Muscle layer of colon (tissue), 2 donors: ENCODE measurements around the gene CTIF.

Experiments used
- H3K27ac ChIP-seq: one replicate; pipeline ENCODE4 v1.7.0; 2013; ENCODE audit warnings: low read depth, mild to moderate bottlenecking, low read length, moderate library complexity
- H3K27me3 ChIP-seq, 2 donors: one replicate each; pipeline ENCODE4 v1.7.0; 2013; ENCODE audit warnings: low read length in 2 of 2, mild to moderate bottlenecking in 2 of 2; ENCODE audit not compliant: insufficient read depth in 2 of 2, control insufficient read depth in 1 of 2
- H3K36me3 ChIP-seq: one replicate; pipeline ENCODE4 v1.7.0; 2013; ENCODE audit warnings: mild to moderate bottlenecking, low read length; ENCODE audit not compliant: insufficient read depth
- H3K4me1 ChIP-seq: one replicate; pipeline ENCODE4 v1.7.0; 2013; ENCODE audit warnings: mild to moderate bottlenecking, low read length; ENCODE audit not compliant: insufficient read depth
- H3K4me3 ChIP-seq, 2 donors: one replicate each; pipeline ENCODE4 v1.7.0; 2013; ENCODE audit warnings: low read length in 2 of 2, low read depth in 1 of 2, mild to moderate bottlenecking in 1 of 2, moderate library complexity in 1 of 2
- H3K9ac ChIP-seq: one replicate; pipeline ENCODE4 v1.7.0; 2013; ENCODE audit warnings: low read length
- H3K9me3 ChIP-seq: one replicate; pipeline ENCODE4 v1.7.0; 2013; ENCODE audit warnings: mild to moderate bottlenecking, low read length
- donor health status: abdominal sarcoma.
- donor health status: Adenocarcinoma of cecum.

Gene CTIF

DNA sequence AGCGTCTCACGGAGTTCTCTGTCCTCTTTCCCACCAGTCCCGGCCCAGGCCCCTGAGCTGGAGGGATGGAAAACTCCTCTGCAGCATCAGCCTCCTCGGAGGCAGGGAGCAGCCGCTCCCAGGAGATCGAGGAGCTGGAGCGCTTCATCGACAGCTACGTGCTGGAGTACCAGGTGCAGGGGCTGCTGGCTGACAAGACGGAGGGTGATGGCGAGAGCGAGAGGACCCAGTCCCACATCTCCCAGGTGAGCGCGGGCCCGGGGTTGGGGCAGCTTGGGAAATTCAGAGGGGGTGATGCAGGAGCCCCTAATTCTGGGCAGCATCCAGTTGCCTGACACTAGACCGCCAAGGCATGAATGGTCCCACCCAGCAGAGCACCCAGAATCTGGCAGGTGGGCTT lies 80.7 kb downstream of the CTIF start:
- H3K27ac ChIP-seq, result no peak overlapping the region
- no peaks in the 10 kb centered on the region for H3K9me3 ChIP-seq
- peaks cover 7% of the 10 kb centered on the region for H3K4me1 ChIP-seq
- H3K4me3 ChIP-seq, result no peak overlapping the region
- H3K27me3 ChIP-seq, result no peaks in the 10 kb centered on the region
- peaks cover 31% of the 10 kb centered on the region for H3K36me3 ChIP-seq
- H3K9ac ChIP-seq, result no peak overlapping the region

DNA sequence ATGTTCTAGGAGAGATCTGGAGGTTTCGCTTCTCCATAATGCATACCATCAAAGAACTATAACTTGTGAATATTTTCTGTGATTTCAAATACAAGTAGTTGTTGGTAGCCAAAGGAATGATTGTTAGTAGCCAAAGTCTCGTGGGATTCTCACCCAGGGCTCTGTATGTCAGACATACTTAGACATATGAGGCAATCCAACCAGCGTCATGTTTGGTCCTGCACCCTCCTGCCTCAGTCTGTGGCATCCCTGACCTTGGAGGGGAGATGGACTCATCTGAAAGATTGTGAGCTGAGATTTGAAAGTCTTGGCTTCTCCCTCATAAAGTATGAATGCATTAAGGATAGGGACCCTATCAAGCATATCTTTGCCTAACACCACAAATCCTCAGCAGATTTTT lies 81.2 kb downstream of the CTIF start:
- peaks cover 31% of the 10 kb centered on the region for H3K36me3 ChIP-seq
- peaks cover 7% of the 10 kb centered on the region for H3K4me1 ChIP-seq
- H3K27me3 ChIP-seq, result no peaks in the 10 kb centered on the region
- no peak overlapping the region for H3K4me3 ChIP-seq
- no peak overlapping the region for H3K27ac ChIP-seq
- H3K9ac ChIP-seq, result no peak overlapping the region
- H3K9me3 ChIP-seq, result no peaks in the 10 kb centered on the region

DNA sequence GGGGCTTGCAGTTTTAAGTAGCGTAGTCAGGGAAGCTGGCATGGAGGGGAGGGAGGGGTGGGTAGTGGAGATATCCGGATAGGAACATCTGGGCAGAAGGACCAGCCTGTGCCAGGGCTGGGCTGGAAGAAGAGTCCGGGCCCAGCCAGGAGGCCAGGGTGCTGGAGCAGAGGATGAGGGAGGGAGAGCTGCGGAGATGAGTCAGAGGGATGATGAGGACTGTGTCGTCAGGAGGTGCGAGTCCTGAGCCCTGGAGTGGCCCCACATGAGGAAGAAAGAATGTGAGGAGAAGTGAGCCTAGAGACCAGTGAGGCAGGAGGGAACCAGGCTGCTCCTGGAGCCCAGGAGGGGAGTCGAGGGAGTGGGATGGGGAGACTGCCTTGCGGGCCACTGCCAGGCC lies 82.4 kb downstream of the CTIF start:
- H3K4me1 ChIP-seq, result peaks cover 7% of the 10 kb centered on the region
- no peaks in the 10 kb centered on the region for H3K9me3 ChIP-seq
- H3K27me3 ChIP-seq, result no peaks in the 10 kb centered on the region
- peaks cover 31% of the 10 kb centered on the region for H3K36me3 ChIP-seq
- no peak overlapping the region for H3K4me3 ChIP-seq
- H3K9ac ChIP-seq, result no peak overlapping the region
- no peak overlapping the region for H3K27ac ChIP-seq

DNA sequence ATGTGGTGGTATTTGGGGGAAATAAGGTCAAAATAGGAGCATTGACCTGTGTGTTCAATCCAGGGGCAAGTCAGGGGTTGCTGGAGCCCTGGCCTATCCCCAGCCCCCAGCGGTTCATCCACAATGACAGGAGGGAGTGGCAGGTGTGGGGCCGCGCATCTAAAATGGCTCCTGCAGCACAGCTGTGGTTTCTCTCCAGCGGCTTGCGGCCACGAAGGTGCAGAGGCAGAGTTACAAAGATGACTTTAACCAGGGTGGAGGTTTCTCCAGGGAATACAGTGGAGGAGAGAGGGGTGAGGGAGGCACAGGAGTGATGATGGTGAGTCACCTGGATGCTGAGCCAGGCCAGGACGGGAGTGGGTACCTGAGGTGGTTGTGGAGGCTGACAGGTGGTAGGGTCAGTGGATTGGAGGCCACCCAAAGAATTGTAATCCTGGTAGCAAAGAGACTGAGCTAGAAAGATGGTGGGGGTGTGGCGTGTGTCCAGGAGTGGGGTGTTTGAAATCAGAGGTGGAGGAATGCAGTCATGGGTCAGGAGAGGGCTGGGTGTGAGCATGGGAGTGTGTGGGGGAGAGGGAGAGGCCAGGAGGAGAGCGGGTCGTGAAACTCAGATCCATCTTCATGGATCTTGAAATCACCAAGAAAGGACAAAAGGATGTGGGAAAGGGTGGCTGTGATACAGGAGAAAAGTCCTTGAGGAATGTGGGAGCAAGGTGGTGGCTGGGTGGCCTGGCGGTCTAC lies 83.2 kb downstream of the CTIF start:
- peaks cover 31% of the 10 kb centered on the region for H3K36me3 ChIP-seq
- no peak overlapping the region for H3K27ac ChIP-seq
- no peak overlapping the region for H3K9ac ChIP-seq
- H3K9me3 ChIP-seq, result no peaks in the 10 kb centered on the region
- H3K4me3 ChIP-seq, result no peak overlapping the region
- peaks cover 7% of the 10 kb centered on the region for H3K4me1 ChIP-seq
- H3K27me3 ChIP-seq, result no peaks in the 10 kb centered on the region

DNA sequence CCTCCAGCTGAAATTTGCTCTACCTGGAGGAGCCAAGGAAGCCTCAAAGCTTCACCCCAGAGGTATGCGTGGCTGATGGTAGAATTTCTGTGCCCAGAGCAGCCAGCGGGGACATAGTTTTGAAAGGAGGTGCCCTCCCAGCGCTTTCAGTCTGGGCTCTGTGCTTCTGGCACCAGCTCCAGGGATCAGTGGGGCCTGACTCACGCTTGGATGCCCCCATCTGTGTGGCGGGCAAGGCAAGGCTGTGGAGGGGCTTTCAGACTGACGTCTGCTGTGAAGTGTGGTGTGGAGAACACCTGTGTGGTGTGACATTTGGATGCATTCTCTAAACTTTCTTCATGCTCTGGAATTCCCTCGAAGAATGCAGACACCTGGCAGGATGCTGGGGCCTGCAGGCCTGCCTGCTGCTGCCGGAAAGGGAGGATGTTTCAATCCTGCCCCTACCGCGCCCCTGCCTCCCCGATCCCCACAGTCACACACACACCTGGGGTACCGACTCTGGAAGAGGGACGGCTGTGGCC lies 84.1 kb downstream of the CTIF start:
- H3K4me3 ChIP-seq, result no peak overlapping the region
- no peak overlapping the region for H3K27ac ChIP-seq
- H3K36me3 ChIP-seq, result peaks cover 31% of the 10 kb centered on the region
- H3K9ac ChIP-seq, result no peak overlapping the region
- H3K4me1 ChIP-seq, result peaks cover 7% of the 10 kb centered on the region
- no peaks in the 10 kb centered on the region for H3K27me3 ChIP-seq
- no peaks in the 10 kb centered on the region for H3K9me3 ChIP-seq

DNA sequence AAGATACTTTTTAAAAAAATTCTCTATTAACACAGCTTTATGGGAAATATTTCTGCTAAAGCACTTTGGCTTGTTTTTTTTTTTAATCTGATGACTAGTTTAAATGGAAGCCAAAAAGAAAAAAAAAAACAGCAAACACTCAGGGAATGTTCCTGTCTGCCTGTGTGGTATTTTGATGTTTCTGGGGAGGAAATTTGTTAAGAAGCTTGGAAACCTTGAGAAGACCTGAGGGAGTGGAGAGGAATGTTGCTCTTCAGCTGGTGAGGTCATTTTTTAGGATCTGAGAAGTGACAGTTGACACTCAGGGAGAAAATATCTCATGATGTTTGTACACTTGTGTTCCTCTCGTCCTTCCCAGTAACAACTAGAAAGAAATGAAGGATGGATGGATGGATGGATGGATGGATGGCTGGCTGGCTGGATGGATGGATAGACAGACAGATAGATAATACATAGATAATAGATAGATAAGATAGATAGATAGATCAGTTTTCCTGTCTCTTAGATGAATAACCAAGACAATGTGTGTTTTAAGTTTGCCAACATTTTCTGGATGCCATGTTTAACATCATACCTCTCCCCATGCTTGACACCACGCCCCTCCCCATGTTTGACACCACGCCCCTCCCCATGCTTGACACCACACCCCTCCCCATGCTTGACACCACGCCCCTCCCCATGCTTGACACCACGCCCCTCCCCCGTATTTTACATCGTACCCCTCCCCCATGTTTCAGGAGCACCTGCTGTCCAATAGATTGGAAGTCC lies 84.8 kb downstream of the CTIF start:
- Histone ChIP-seq H3K27me3 (no peaks in the 10 kb centered on the region), H3K36me3 (peaks cover 28% of the 10 kb centered on the region), H3K9me3 (no peaks in the 10 kb centered on the region), H3K4me3 (no peak overlapping the region), H3K4me1 (peaks cover 7% of the 10 kb centered on the region), H3K9ac (no peak overlapping the region), H3K27ac (no peak overlapping the region)

DNA sequence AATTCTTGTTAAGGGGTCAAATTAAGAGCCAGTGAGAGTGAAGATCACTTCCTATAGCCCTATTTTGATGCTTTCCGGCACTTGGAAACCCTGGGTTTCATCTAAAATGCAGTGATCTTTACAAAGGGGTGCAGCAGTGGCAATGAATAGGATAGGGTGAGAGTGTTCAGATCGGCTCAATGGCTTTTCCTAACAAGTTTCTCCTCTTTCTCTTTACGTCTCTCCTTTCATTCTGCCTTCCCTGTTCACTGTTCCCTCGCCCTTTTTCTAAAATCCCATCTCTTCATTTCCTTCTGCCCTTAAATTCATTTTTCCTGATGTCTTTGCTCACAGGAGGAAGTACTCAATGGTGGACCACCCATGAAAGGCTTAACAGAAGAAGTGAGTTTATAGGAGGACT lies 86.0 kb downstream of the CTIF start:
- H3K27me3 ChIP-seq, result no peaks in the 10 kb centered on the region
- H3K4me1 ChIP-seq, result peaks cover 12% of the 10 kb centered on the region
- H3K9ac ChIP-seq, result no peak overlapping the region
- H3K36me3 ChIP-seq, result peaks cover 20% of the 10 kb centered on the region
- no peak overlapping the region for H3K4me3 ChIP-seq
- no peak overlapping the region for H3K27ac ChIP-seq
- no peaks in the 10 kb centered on the region for H3K9me3 ChIP-seq

DNA sequence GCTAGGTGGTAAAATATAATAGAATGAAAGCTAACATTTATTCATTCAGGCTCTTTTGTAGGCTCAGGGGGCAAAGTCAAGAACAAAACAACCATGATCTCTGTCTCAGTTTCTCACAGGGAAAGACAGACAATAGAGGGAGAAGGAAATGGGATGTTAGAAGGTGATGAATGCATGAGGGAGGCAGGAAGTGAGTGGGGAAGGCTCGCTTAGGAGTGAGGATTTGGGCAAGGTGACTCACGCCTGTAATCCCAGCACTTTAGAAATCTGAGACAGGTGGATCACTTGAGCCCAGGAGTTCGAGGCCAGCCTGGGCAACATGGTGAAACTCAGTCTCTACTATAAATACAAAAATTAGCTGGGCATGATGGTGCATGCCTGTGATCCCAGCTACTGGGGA lies 88.4 kb downstream of the CTIF start:
- H3K36me3 ChIP-seq, result peaks cover 3% of the 10 kb centered on the region
- H3K9me3 ChIP-seq, result no peaks in the 10 kb centered on the region
- no peak overlapping the region for H3K27ac ChIP-seq
- peaks cover 16% of the 10 kb centered on the region for H3K4me1 ChIP-seq
- H3K4me3 ChIP-seq, result no peak overlapping the region
- H3K9ac ChIP-seq, result no peak overlapping the region
- no peaks in the 10 kb centered on the region for H3K27me3 ChIP-seq

DNA sequence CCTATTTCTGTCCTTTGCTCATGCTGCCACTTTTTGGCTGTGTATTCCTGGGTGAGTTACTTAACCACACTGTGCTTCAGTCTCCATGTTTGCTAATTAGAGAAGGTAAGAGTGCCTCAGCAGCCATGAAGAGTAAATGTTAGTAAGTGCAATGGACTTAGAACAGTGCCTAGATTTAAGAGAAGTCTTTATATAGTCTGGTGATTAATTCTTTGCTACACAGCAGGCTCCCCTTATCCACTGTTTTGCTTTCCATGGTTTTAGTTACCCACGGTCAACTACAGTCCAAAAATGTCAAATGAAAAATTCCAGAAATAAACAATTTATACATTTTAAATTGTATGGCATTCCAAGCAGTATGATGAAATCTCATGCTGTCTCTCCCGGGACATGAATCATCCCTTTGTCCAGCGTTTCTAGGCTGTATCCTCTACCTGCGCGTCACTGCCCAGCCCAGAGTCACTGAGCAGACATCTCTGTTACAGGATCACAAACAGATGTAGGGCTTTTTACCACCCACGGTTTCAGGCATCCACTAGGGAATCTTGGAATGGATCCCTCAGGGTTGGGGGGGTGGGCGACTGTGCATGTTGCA lies 91.0 kb downstream of the CTIF start:
- Histone ChIP-seq H3K36me3 (peaks cover 3% of the 10 kb centered on the region), H3K9ac (no peak overlapping the region), H3K27me3 (no peaks in the 10 kb centered on the region), H3K27ac (no peak overlapping the region), H3K4me1 (peaks cover 9% of the 10 kb centered on the region), H3K4me3 (no peak overlapping the region), H3K9me3 (no peaks in the 10 kb centered on the region)

DNA sequence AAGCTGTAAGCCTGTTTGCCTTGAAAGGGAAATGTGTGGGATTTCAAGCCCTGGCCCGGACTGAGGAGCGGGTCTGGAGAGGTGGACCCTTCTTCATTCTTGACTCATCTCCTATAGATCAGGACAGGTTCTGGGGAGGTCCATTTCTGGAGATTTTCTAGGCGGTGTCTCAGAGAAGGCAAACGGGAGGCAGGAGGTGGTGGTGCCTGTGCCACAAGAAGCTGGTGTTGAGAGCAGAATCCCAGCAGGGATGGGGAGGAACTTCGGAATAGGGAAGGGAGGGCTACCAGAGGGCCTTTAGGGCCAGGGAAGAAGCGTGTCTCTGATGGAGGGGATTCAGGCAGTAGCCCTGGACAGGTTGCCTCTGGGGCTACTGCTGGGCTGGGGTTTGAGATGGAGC lies 93.0 kb downstream of the CTIF start:
- Histone ChIP-seq H3K27me3 (no peaks in the 10 kb centered on the region), H3K36me3 (peaks cover 6% of the 10 kb centered on the region), H3K4me3 (no peak overlapping the region), H3K9me3 (no peaks in the 10 kb centered on the region), H3K9ac (no peak overlapping the region), H3K27ac (no peak overlapping the region), H3K4me1 (peaks cover 9% of the 10 kb centered on the region)

DNA sequence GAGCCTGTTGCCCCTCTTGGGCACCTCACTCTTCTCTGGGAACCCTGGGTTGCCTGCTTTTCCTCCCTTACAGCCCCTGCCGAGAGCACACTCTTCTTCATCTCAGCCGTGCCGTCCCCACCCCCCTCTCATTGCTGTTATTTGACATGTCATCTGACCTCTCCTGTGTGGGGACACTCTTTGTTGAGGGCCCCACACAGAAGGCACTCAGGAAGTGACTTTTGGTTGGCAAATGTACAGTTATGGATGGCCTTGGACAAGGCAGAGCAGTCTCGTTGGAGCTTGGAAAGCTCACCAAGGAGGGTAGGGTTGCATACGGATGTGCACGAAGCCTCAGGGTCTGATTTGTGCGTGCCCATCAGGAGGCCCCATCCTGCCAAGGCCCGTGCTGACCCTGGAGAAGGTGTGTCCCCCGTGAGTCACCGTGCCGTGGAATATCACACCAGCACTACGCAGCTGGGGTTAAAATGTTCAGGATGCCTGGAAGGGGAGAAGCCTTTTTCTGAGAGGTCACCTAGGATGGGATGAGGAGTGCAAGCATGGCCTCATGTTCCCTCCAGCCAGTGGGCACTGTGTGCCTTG lies 93.9 kb downstream of the CTIF start:
- H3K27me3 ChIP-seq, result no peaks in the 10 kb centered on the region
- peaks cover 9% of the 10 kb centered on the region for H3K4me1 ChIP-seq
- H3K36me3 ChIP-seq, result peaks cover 9% of the 10 kb centered on the region
- H3K4me3 ChIP-seq, result no peak overlapping the region
- no peak overlapping the region for H3K27ac ChIP-seq
- H3K9ac ChIP-seq, result no peak overlapping the region
- H3K9me3 ChIP-seq, result no peaks in the 10 kb centered on the region
